Nephron progenitor cell (in vitro differentiated cells): ENCODE measurements around the gene LRRC10B.

Source experiments
- DNase-seq: peaks from one replicate; pipeline ENCODE4 v3.0.0; 2021
- H3K27ac Mint-ChIP-seq: 2 replicates; pipeline ENCODE4 v1.8.0; 2021; ENCODE audit warnings: mild to moderate bottlenecking, moderate library complexity, mixed read lengths
- H3K27me3 Mint-ChIP-seq: 2 replicates; pipeline ENCODE4 v1.8.0; 2021; ENCODE audit warnings: mild to moderate bottlenecking, low read depth, mixed read lengths; ENCODE audit not compliant: poor library complexity
- H3K36me3 Mint-ChIP-seq: 2 replicates; pipeline ENCODE4 v1.8.0; 2021; ENCODE audit warnings: low read depth, mixed read lengths
- H3K4me1 Mint-ChIP-seq: 2 replicates; pipeline ENCODE4 v1.8.0; 2021; ENCODE audit warnings: mixed read lengths
- H3K4me3 Mint-ChIP-seq: 2 replicates; pipeline ENCODE4 v1.8.0; 2021; ENCODE audit warnings: mild to moderate bottlenecking, moderate library complexity, mixed read lengths
- H3K9me3 Mint-ChIP-seq: 2 replicates; pipeline ENCODE4 v1.8.0; 2021; ENCODE audit warnings: mild to moderate bottlenecking, moderate library complexity, mixed read lengths
- CTCF ChIP-seq: fragments of 200-600 bp; sonication (generic); IDR thresholded peaks from 2 replicates; pipeline ENCODE4 v1.5.0; 2021; ENCODE audit warnings: antibody characterized with exemption

LRRC10B gene

GRCh38 chr11:61496602-61497400 is 11.7 kb upstream of the LRRC10B start:
- TF ChIP-seq CTCF: no peak
- Mint-ChIP-seq H3K4me1 (peaks cover 36% of the 10 kb centered on the region), H3K9me3 (no peaks in the 10 kb centered on the region), H3K27ac (no peak overlapping the region), H3K36me3 (no peaks in the 10 kb centered on the region), H3K4me3 (no peak overlapping the region), H3K27me3 (peaks cover 27% of the 10 kb centered on the region)
- DNase-seq: no peak

- Mint-ChIP-seq H3K27me3 (peaks cover 31% of the 10 kb centered on the region), H3K4me3 (no peak overlapping the region)
Measured at GRCh38 chr11:61497473-61497872, 11.1 kb upstream of the LRRC10B start.

GRCh38 chr11:61497876-61498275 is 10.7 kb upstream of the LRRC10B start:
- Mint-ChIP-seq H3K27ac (no peak overlapping the region), H3K4me3 (no peak overlapping the region), H3K4me1 (peaks cover 40% of the 10 kb centered on the region), H3K27me3 (peaks cover 34% of the 10 kb centered on the region), H3K9me3 (no peaks in the 10 kb centered on the region), H3K36me3 (no peaks in the 10 kb centered on the region)
- DNase-seq: no peak
- no peak for TF ChIP-seq CTCF

More at GRCh38 chr11:61497473-61497872, 11.1 kb upstream of the LRRC10B start:
- DNase-seq: no peak
- Mint-ChIP-seq H3K27ac (no peak overlapping the region), H3K4me1 (peaks cover 36% of the 10 kb centered on the region), H3K9me3 (no peaks in the 10 kb centered on the region), H3K36me3 (no peaks in the 10 kb centered on the region)
- no peak for TF ChIP-seq CTCF

- no peak for TF ChIP-seq CTCF
- Mint-ChIP-seq H3K4me3 (no peak overlapping the region), H3K27ac (no peak overlapping the region), H3K4me1 (peaks cover 41% of the 10 kb centered on the region), H3K36me3 (no peaks in the 10 kb centered on the region), H3K27me3 (peaks cover 37% of the 10 kb centered on the region), H3K9me3 (no peaks in the 10 kb centered on the region)
- DNase-seq: no peak
Measured at GRCh38 chr11:61498767-61499341, 9.7 kb upstream of the LRRC10B start.

- no peak for DNase-seq
- TF ChIP-seq CTCF: no peak
- H3K27ac Mint-ChIP-seq: no peak overlapping the region
- H3K36me3 Mint-ChIP-seq: no peaks in the 10 kb centered on the region
- no peaks in the 10 kb centered on the region for H3K9me3 Mint-ChIP-seq
- no peak overlapping the region for H3K4me3 Mint-ChIP-seq
- H3K4me1 Mint-ChIP-seq: peaks cover 43% of the 10 kb centered on the region
- H3K27me3 Mint-ChIP-seq: peaks cover 31% of the 10 kb centered on the region
Measured at GRCh38 chr11:61499816-61500491, 8.6 kb upstream of the LRRC10B start.
